Measurements from ENCODE around the gene ZNF354B. TPM values are rescaled to one million over a fixed set of nuclear protein-coding genes. Genes with fewer than 3 reads are reported as not detected.

The ZNF354B gene
- total and polyA plus RNA-seq, 2 experiments from 2014 or later = 9.0 to 12.3 TPM

DNA sequence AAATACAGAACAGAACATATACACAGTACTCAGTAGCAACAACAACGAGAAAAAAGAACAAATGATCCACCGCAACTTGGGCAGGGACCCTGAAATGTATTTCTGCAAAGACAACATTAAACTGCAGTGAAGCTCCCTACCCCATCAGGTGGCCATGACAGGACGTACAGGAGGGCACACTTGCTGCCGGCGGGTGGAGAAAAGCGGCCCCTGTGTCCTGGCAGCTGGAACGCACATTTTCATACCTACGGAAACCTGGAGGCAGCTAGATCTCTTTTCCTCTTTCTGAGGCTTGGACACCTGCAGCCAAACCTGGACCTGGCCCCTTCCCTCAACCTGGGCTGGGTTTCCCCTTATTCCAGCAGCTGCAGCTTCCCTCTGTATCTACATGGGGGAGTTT lies 42.2 kb upstream of the ZNF354B start (continued):
- TF ChIP-seq, protein P1, sequence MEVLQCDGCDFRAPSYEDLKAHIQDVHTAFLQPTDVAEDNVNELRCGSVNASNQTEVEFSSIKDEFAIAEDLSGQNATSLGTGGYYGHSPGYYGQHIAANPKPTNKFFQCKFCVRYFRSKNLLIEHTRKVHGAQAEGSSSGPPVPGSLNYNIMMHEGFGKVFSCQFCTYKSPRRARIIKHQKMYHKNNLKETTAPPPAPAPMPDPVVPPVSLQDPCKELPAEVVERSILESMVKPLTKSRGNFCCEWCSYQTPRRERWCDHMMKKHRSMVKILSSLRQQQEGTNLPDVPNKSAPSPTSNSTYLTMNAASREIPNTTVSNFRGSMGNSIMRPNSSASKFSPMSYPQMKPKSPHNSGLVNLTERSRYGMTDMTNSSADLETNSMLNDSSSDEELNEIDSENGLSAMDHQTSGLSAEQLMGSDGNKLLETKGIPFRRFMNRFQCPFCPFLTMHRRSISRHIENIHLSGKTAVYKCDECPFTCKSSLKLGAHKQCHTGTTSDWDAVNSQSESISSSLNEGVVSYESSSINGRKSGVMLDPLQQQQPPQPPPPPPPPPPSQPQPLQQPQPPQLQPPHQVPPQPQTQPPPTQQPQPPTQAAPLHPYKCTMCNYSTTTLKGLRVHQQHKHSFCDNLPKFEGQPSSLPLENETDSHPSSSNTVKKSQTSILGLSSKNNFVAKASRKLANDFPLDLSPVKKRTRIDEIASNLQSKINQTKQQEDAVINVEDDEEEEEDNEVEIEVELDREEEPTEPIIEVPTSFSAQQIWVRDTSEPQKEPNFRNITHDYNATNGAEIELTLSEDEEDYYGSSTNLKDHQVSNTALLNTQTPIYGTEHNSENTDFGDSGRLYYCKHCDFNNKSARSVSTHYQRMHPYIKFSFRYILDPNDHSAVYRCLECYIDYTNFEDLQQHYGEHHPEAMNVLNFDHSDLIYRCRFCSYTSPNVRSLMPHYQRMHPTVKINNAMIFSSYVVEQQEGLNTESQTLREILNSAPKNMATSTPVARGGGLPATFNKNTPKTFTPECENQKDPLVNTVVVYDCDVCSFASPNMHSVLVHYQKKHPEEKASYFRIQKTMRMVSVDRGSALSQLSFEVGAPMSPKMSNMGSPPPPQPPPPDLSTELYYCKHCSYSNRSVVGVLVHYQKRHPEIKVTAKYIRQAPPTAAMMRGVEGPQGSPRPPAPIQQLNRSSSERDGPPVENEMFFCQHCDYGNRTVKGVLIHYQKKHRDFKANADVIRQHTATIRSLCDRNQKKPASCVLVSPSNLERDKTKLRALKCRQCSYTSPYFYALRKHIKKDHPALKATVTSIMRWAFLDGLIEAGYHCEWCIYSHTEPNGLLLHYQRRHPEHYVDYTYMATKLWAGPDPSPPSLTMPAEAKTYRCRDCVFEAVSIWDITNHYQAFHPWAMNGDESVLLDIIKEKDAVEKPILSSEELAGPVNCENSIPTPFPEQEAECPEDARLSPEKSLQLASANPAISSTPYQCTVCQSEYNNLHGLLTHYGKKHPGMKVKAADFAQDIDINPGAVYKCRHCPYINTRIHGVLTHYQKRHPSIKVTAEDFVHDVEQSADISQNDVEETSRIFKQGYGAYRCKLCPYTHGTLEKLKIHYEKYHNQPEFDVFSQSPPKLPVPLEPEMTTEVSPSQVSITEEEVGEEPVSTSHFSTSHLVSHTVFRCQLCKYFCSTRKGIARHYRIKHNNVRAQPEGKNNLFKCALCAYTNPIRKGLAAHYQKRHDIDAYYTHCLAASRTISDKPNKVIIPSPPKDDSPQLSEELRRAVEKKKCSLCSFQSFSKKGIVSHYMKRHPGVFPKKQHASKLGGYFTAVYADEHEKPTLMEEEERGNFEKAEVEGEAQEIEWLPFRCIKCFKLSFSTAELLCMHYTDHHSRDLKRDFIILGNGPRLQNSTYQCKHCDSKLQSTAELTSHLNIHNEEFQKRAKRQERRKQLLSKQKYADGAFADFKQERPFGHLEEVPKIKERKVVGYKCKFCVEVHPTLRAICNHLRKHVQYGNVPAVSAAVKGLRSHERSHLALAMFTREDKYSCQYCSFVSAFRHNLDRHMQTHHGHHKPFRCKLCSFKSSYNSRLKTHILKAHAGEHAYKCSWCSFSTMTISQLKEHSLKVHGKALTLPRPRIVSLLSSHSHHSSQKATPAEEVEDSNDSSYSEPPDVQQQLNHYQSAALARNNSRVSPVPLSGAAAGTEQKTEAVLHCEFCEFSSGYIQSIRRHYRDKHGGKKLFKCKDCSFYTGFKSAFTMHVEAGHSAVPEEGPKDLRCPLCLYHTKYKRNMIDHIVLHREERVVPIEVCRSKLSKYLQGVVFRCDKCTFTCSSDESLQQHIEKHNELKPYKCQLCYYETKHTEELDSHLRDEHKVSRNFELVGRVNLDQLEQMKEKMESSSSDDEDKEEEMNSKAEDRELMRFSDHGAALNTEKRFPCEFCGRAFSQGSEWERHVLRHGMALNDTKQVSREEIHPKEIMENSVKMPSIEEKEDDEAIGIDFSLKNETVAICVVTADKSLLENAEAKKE (CRISPR knock-in tag; IDR thresholded peaks at IDR 0.05) = no peak

GRCh38 chr5:178818094-178818493 lies 41.7 kb upstream of the ZNF354B start:
- Histone ChIP-seq H2AFZ (peak overlapping the region; percentile 76), H3K27me3 (ENCODE audit: insufficient read depth) (no peaks in the 10 kb centered on the region), H4K20me1 (replicated peaks; ENCODE audit: insufficient read depth) (no peaks in the 10 kb centered on the region), H3K4me2 (no peak overlapping the region), H3K4me3 (no peak overlapping the region), H3K27ac (ENCODE audit: low read depth) (no peak overlapping the region), H3K9me2 (ENCODE audit: insufficient read depth) (no peaks in the 10 kb centered on the region), H3K4me1 (ENCODE audit: insufficient read depth) (no peaks in the 10 kb centered on the region), H3K79me2 (replicated peaks; ENCODE audit: insufficient read depth) (no peaks in the 10 kb centered on the region), H3F3A (replicated peaks; ENCODE audit: low read depth) (no peaks in the 10 kb centered on the region), H3K36me3 (ENCODE audit: insufficient read depth) (no peaks in the 10 kb centered on the region)
- no peaks in the 10 kb centered on the region for H3K4me1 Mint-ChIP-seq
- peaks cover 15% of the 10 kb centered on the region; the same call in 2 of the 3 replicates for H3K36me3 Mint-ChIP-seq (ENCODE audit: low read depth)
- H3K27me3 Mint-ChIP-seq (ENCODE audit: insufficient read depth, low read depth, poor library complexity) = peaks cover 5% of the 10 kb centered on the region
- H3K9me3 Mint-ChIP-seq = peaks cover 90% of the 10 kb centered on the region
- H3K27ac Mint-ChIP-seq = no peak overlapping the region
- ATAC-seq (no peak), DNase-seq (ENCODE audit: low spot score) (peak; percentile 7)
- H3K4me3 Mint-ChIP-seq = no peak overlapping the region
- TF ChIP-seq POLR2AphosphoS5 (IDR thresholded peaks at IDR 0.05; ENCODE audit: low read depth) = no peak
- TF ChIP-seq, protein P2, sequence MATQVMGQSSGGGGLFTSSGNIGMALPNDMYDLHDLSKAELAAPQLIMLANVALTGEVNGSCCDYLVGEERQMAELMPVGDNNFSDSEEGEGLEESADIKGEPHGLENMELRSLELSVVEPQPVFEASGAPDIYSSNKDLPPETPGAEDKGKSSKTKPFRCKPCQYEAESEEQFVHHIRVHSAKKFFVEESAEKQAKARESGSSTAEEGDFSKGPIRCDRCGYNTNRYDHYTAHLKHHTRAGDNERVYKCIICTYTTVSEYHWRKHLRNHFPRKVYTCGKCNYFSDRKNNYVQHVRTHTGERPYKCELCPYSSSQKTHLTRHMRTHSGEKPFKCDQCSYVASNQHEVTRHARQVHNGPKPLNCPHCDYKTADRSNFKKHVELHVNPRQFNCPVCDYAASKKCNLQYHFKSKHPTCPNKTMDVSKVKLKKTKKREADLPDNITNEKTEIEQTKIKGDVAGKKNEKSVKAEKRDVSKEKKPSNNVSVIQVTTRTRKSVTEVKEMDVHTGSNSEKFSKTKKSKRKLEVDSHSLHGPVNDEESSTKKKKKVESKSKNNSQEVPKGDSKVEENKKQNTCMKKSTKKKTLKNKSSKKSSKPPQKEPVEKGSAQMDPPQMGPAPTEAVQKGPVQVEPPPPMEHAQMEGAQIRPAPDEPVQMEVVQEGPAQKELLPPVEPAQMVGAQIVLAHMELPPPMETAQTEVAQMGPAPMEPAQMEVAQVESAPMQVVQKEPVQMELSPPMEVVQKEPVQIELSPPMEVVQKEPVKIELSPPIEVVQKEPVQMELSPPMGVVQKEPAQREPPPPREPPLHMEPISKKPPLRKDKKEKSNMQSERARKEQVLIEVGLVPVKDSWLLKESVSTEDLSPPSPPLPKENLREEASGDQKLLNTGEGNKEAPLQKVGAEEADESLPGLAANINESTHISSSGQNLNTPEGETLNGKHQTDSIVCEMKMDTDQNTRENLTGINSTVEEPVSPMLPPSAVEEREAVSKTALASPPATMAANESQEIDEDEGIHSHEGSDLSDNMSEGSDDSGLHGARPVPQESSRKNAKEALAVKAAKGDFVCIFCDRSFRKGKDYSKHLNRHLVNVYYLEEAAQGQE (IDR thresholded peaks at IDR 0.05; ENCODE audit: unreplicated experiment) = no peak
- no peak for TF ChIP-seq ZNF331 (CRISPR knock-in tag; IDR thresholded peaks at IDR 0.05; ENCODE audit: low read depth)
- TF ChIP-seq ZNF114 (CRISPR knock-in tag; IDR thresholded peaks at IDR 0.05) = no peak
- TF ChIP-seq STAT1 (IDR thresholded peaks at IDR 0.05; ENCODE audit: unreplicated experiment) = no peak
- no peak for TF ChIP-seq EZH2 (IDR thresholded peaks at IDR 0.05; ENCODE audit: low read depth, unreplicated experiment)

Measured in GM23338 (cell line).